Activated T-helper 9 cell treated with anti-CD3 and anti-CD28 coated beads, Interleukin-2, amount 50 U/mL, for 16 hours (primary cell): ENCODE data around the gene THADA.
A peak's percentile ranks its signal among the peaks of the same experiment; 100 is the strongest.
"Not testable (repeated sequence)": the region's sequence is repeated elsewhere in the genome, so short reads cannot be mapped to it uniquely, and the experiment has no call there.

Source experiments
- DNase-seq: peaks from one replicate; pipeline ENCODE4 v3.0.0-alpha.2; 2020; ENCODE audit warnings: low read depth

Gene THADA

GRCh38 chr2:43408407-43409160 lies 187.3 kb downstream of the THADA start:
- DNase-seq, result no peak

GRCh38 chr2:43407935-43408334 lies 187.9 kb downstream of the THADA start:
- DNase-seq, result no peak

GRCh38 chr2:43406651-43407279 lies 189.1 kb downstream of the THADA start:
- no peak for DNase-seq

- DNase-seq, result no peak
Measured at GRCh38 chr2:43405829-43406228, 190.0 kb downstream of the THADA start.

- no peak for DNase-seq
Measured at GRCh38 chr2:43402452-43402937, 193.3 kb downstream of the THADA start.

GRCh38 chr2:43402002-43402401 lies 193.8 kb downstream of the THADA start:
- peak; percentile 3 for DNase-seq

GRCh38 chr2:43400508-43400907 lies 195.3 kb downstream of the THADA start:
- no peak for DNase-seq

GRCh38 chr2:43399515-43400264 lies 196.1 kb downstream of the THADA start:
- DNase-seq, result no peak

- no peak for DNase-seq
Measured at GRCh38 chr2:43399098-43399497, 196.7 kb downstream of the THADA start.

- DNase-seq, result no peak
Measured at GRCh38 chr2:43397821-43398220, 198.0 kb downstream of the THADA start.

GRCh38 chr2:43397411-43397810 lies 198.4 kb downstream of the THADA start:
- no peak for DNase-seq

- DNase-seq, result not testable (repeated sequence)
Measured at GRCh38 chr2:43396344-43396743, 199.5 kb downstream of the THADA start.

GRCh38 chr2:43393918-43394317 lies 201.9 kb downstream of the THADA start:
- DNase-seq, result no peak

GRCh38 chr2:43391878-43392215 lies 204.0 kb downstream of the THADA start:
- DNase-seq, result no peak

- no peak for DNase-seq
Measured at GRCh38 chr2:43391201-43391877, 204.5 kb downstream of the THADA start.

- DNase-seq, result no peak
Measured at GRCh38 chr2:43389581-43390466, 206.0 kb downstream of the THADA start.

GRCh38 chr2:43388371-43388770 lies 207.5 kb downstream of the THADA start:
- DNase-seq, result no peak

- no peak for DNase-seq
Measured at GRCh38 chr2:43387092-43388062, 208.5 kb downstream of the THADA start.

GRCh38 chr2:43386679-43387078 lies 209.2 kb downstream of the THADA start:
- not testable (repeated sequence) for DNase-seq

- DNase-seq, result no peak
Measured at GRCh38 chr2:43384143-43384542, 211.7 kb downstream of the THADA start.
